ENCODE results near the gene MSRB1.

MSRB1 gene

GRCh38 chr16:1942810-1943726, at the start of gene MSRB1:
TSS of gene MSRB1 (minus strand) at chr16:1943199. CDS start at chr16:1943156, 43 bp downstream.
- peak; percentile 98 to 99 for DNase-seq (ENCODE audit: low read depth in 1 of 2, low spot score in 1 of 2)
- in situ Hi-C loops (cut with HindIII; ENCODE audit: low pct_unique_long_range_greater_than_20kb, low sequenced_read_pairs): no loop called here
- TF ChIP-seq JUND (IDR thresholded peaks at IDR 0.05; ENCODE audit: low read depth): no peak

- DNase-seq (ENCODE audit: low read depth in 1 of 2, low spot score in 1 of 2): peak; percentile 85 to 96
- no peak for TF ChIP-seq JUND (IDR thresholded peaks at IDR 0.05; ENCODE audit: low read depth)
- in situ Hi-C loops (cut with HindIII; ENCODE audit: low pct_unique_long_range_greater_than_20kb, low sequenced_read_pairs): no loop called here
These were observed 49.1 kb upstream of the MSRB1 start for GRCh38 chr16:1991948-1992703.

- no peak for TF ChIP-seq JUND (IDR thresholded peaks at IDR 0.05; ENCODE audit: low read depth)
- no peak for DNase-seq (ENCODE audit: low read depth in 1 of 2, low spot score in 1 of 2)
- in situ Hi-C loops (cut with HindIII; ENCODE audit: low pct_unique_long_range_greater_than_20kb, low sequenced_read_pairs): no loop called here
These were observed 48.6 kb upstream of the MSRB1 start for GRCh38 chr16:1991588-1991947.

GRCh38 chr16:1991135-1991551, 48.1 kb upstream of the MSRB1 start:
- TF ChIP-seq JUND (IDR thresholded peaks at IDR 0.05; ENCODE audit: low read depth): no peak
- in situ Hi-C loops (cut with HindIII; ENCODE audit: low pct_unique_long_range_greater_than_20kb, low sequenced_read_pairs): no loop called here
- DNase-seq (ENCODE audit: low read depth in 1 of 2, low spot score in 1 of 2): no peak

- in situ Hi-C loops (cut with HindIII; ENCODE audit: low pct_unique_long_range_greater_than_20kb, low sequenced_read_pairs): no loop called here
- DNase-seq (ENCODE audit: low read depth in 1 of 2, low spot score in 1 of 2): peak in 1 of 2 experiments; percentile 41
- TF ChIP-seq JUND (IDR thresholded peaks at IDR 0.05; ENCODE audit: low read depth): no peak
These were observed 47.5 kb upstream of the MSRB1 start for GRCh38 chr16:1990351-1991134.

- no peak for DNase-seq (ENCODE audit: low read depth in 1 of 2, low spot score in 1 of 2)
- in situ Hi-C loops (cut with HindIII; ENCODE audit: low pct_unique_long_range_greater_than_20kb, low sequenced_read_pairs): no loop called here
- TF ChIP-seq JUND (IDR thresholded peaks at IDR 0.05; ENCODE audit: low read depth): no peak
These were observed 47.0 kb upstream of the MSRB1 start for GRCh38 chr16:1990101-1990350.

- no peak for TF ChIP-seq JUND (IDR thresholded peaks at IDR 0.05; ENCODE audit: low read depth)
- no peak for DNase-seq (ENCODE audit: low read depth in 1 of 2, low spot score in 1 of 2)
- in situ Hi-C loops (cut with HindIII; ENCODE audit: low pct_unique_long_range_greater_than_20kb, low sequenced_read_pairs): no loop called here
These were observed 46.5 kb upstream of the MSRB1 start, which contains the start of gene SYNGR3 for GRCh38 chr16:1989209-1990100. TSS of gene SYNGR3 (plus strand) at chr16:1989970. CDS start at chr16:1990103, 133 bp downstream.

- DNase-seq (ENCODE audit: low read depth in 1 of 2, low spot score in 1 of 2): no peak
- no peak for TF ChIP-seq JUND (IDR thresholded peaks at IDR 0.05; ENCODE audit: low read depth)
- in situ Hi-C loops (cut with HindIII; ENCODE audit: low pct_unique_long_range_greater_than_20kb, low sequenced_read_pairs): no loop called here
These were observed 44.2 kb upstream of the MSRB1 start for GRCh38 chr16:1987198-1987597.

- in situ Hi-C loops (cut with HindIII; ENCODE audit: low pct_unique_long_range_greater_than_20kb, low sequenced_read_pairs): no loop called here
- no peak for TF ChIP-seq JUND (IDR thresholded peaks at IDR 0.05; ENCODE audit: low read depth)
- peak in 1 of 2 experiments; percentile 28 for DNase-seq (ENCODE audit: low read depth in 1 of 2, low spot score in 1 of 2)
These were observed 42.6 kb upstream of the MSRB1 start for GRCh38 chr16:1985466-1986150.

GRCh38 chr16:1984347-1985225, 41.6 kb upstream of the MSRB1 start:
- in situ Hi-C loops (cut with HindIII; ENCODE audit: low pct_unique_long_range_greater_than_20kb, low sequenced_read_pairs): no loop called here
- DNase-seq (ENCODE audit: low read depth in 1 of 2, low spot score in 1 of 2): no peak
- no peak for TF ChIP-seq JUND (IDR thresholded peaks at IDR 0.05; ENCODE audit: low read depth)

All from T47D (cell line).